SK-N-SH (cell line): ENCODE data around the gene PPP2R5E.

Source experiments
- EP300 ChIP-seq, 2 experiments: IDR thresholded peaks; 2 replicates each; pipeline versions ENCODE4 v1.4.0 to v1.6.1; 2012; ENCODE audit warnings: borderline replicate concordance in 1 of 2, low read depth in 1 of 2, low read length in 1 of 2
- EZH2phosphoT487 ChIP-seq: fragments of 200-600 bp; sonication (generic); IDR thresholded peaks from 2 replicates; pipeline ENCODE4 v1.6.1; 2017; ENCODE audit warnings: low read depth, mixed run types, mild to moderate bottlenecking, antibody characterized with exemption, moderate library complexity, borderline replicate concordance
- TF ChIP-seq, protein P1 (sequence below): fragments of 200-600 bp; sonication (generic); IDR thresholded peaks from 2 replicates; pipeline ENCODE4 v1.6.1; 2017; ENCODE audit warnings: antibody characterized with exemption, mild to moderate bottlenecking, moderate library complexity

DNA sequence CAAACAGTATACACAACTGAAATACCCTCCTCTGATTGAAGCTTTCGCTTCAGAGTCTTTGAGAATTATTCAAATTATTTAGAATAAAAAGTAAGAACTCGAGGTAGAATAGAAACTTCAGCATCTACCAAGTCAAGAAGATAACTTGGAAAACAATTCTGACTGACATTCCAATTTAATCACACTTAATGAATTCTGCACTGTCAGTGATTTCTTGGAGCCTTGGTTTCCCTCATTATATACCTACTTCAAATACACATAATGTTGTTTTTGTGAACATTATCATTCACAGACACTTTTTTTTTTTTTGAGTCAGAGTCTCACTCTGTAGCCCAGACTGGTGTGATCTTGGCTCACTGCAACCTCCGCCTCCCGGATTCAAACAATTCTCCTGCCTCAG is 27.9 kb downstream of the PPP2R5E start:
- TF ChIP-seq EZH2phosphoT487 = no peak
- TF ChIP-seq, protein P1, sequence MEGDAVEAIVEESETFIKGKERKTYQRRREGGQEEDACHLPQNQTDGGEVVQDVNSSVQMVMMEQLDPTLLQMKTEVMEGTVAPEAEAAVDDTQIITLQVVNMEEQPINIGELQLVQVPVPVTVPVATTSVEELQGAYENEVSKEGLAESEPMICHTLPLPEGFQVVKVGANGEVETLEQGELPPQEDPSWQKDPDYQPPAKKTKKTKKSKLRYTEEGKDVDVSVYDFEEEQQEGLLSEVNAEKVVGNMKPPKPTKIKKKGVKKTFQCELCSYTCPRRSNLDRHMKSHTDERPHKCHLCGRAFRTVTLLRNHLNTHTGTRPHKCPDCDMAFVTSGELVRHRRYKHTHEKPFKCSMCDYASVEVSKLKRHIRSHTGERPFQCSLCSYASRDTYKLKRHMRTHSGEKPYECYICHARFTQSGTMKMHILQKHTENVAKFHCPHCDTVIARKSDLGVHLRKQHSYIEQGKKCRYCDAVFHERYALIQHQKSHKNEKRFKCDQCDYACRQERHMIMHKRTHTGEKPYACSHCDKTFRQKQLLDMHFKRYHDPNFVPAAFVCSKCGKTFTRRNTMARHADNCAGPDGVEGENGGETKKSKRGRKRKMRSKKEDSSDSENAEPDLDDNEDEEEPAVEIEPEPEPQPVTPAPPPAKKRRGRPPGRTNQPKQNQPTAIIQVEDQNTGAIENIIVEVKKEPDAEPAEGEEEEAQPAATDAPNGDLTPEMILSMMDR = no peak
- no peak for TF ChIP-seq EP300 (IDR thresholded peaks at IDR 0.05; ENCODE audit: borderline replicate concordance in 1 of 2, low read depth in 1 of 2, low read length in 1 of 2)
